ENCODE results near the gene RAD51B. TPM values are rescaled to one million over a fixed set of nuclear protein-coding genes. Genes with fewer than 3 reads are reported as not detected.
A peak's percentile ranks its signal among the peaks of the same experiment; 100 is the strongest.

The RAD51B gene
- total and polyA plus RNA-seq, 9 of the 15 experiments (the other 6 are each of a cell fraction or from before 2014, with no cell fraction given), result 8.5 to 17.3 (median 11.3) TPM

DNA sequence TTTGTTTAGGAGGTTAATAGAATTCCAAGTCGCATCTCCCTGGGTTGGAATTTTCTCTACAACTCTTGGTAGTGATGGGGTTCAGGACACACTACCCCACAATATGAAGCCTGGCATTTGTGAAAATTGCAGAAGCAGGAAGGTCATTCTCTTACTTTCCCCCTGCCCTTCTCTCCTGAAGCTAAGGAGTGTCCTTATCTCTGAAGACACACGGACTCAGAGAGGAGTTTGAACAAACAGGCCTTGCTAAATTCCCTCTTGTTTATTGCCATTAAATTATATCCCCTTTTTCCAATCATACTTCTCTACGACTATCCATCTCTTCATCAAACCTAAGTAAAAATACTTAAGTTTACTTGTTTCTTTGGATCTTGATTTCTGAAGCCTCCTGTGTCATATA lies 443.0 kb downstream of the RAD51B start (continued):
- TF ChIP-seq EGR1 (conservative IDR thresholded peaks at IDR 0.05), result no peak
- peak; percentile 33; the same call in 1 of the 2 replicates for TF ChIP-seq SMARCA4 (IDR thresholded peaks at IDR 0.05)
- TF ChIP-seq MECOM (CRISPR knock-in tag; IDR thresholded peaks at IDR 0.05), result no peak
- TF ChIP-seq MAFF (IDR thresholded peaks at IDR 0.05; ENCODE audit: low read length), result no peak
- TF ChIP-seq, protein P1, sequence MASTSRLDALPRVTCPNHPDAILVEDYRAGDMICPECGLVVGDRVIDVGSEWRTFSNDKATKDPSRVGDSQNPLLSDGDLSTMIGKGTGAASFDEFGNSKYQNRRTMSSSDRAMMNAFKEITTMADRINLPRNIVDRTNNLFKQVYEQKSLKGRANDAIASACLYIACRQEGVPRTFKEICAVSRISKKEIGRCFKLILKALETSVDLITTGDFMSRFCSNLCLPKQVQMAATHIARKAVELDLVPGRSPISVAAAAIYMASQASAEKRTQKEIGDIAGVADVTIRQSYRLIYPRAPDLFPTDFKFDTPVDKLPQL (IDR thresholded peaks at IDR 0.05; ENCODE audit: extremely low read depth, insufficient read length), result no peak
- no peak for TF ChIP-seq NFIX (CRISPR knock-in tag; IDR thresholded peaks at IDR 0.05; ENCODE audit: low read depth)
- no peak for TF ChIP-seq HMG20A (CRISPR knock-in tag; conservative IDR thresholded peaks at IDR 0.05)
- no peak for TF ChIP-seq MAZ (CRISPR knock-in tag; conservative IDR thresholded peaks at IDR 0.05 in 1 of 2, IDR thresholded peaks at IDR 0.05 in 1 of 2)
- 0 out of 2 replicates have a peak, but pooled peaks have one; percentile 13 for TF ChIP-seq MTA2 (IDR thresholded peaks at IDR 0.05; ENCODE audit: low read depth)
- peak; percentile 36; the same call in 1 of the 2 replicates for TF ChIP-seq TAL1 (IDR thresholded peaks at IDR 0.05)

DNA sequence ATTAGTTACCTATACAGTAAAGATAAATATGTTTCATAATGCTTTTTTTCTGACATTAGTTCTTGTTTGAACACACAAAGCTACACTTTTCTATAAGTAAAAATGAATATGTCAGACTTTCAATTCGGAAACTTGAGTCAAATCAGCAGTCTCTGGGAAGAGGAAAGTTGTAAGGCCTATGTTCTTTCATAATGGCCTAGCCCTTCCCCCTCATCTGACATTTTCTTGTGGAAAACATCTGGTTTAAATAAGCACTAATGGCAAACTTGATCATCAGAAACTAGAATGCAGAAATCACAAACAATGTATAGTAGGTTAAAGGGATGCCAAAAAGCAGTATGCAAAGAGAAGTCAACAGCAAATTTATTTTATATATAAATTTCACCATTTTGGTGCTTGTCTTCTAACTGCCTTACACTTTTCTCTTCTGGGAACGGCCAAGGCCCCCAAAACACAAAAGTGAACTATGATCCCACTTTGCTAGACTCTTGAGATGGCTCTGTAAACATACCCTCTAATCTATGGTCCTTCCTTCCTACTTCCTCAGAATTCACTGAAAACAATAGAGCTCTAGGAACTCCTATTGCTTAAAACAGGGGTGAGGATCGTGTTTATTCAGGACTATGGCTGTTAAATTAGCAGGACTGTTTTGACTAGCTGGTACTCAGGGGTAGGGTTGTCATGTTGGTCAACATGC lies 444.1 kb downstream of the RAD51B start:
- Histone ChIP-seq H3K36me3 (ENCODE audit: control insufficient read depth, insufficient read depth, low read length) (no peaks in the 10 kb centered on the region), H3K4me1 (replicated peaks in 1 of 2; ENCODE audit: control insufficient read depth in 2 of 2, insufficient read depth in 2 of 2, low read length in 2 of 2) (peaks cover 0 to 9% of the 10 kb centered on the region in 2 experiments; a peak in 3 of 5 replicates), H4K20me1 (replicated peaks; ENCODE audit: control insufficient read depth, insufficient read depth, low read length) (no peaks in the 10 kb centered on the region), H3K79me2 (ENCODE audit: control insufficient read depth, insufficient read depth, low read length) (no peaks in the 10 kb centered on the region), H3K9me1 (ENCODE audit: control insufficient read depth, insufficient read depth, low read length) (no peaks in the 10 kb centered on the region), H3K27me3 (ENCODE audit: control insufficient read depth in 2 of 2, insufficient read depth in 2 of 2, low read length in 2 of 2) (no peaks in the 10 kb centered on the region), H3K27ac (ENCODE audit: extremely low read depth, low read depth, low read length) (no peak overlapping the region), H3K9ac (ENCODE audit: insufficient read depth in 1 of 2, low read depth in 2 of 2, low read length in 2 of 2) (no peak overlapping the region), H3K4me3 (no peak overlapping the region), H2AFZ (ENCODE audit: low read depth, low read length) (no peak overlapping the region), H3K9me3 (replicated peaks; ENCODE audit: control insufficient read depth, insufficient read depth, low read depth, low read length) (no peaks in the 10 kb centered on the region), H3K4me2 (ENCODE audit: insufficient read depth, low read length) (no peak overlapping the region)
- WGBS (ENCODE audit: insufficient coverage, low coverage, missing lambda C conversion rate), result 46% methylated on average over 3 of the region's 3 CpGs
- in situ Hi-C loops (cut with MboI), result no loop called here
- ATAC-seq (no peak), FAIRE-seq (no peak), DNase-seq (ENCODE audit: extremely low read depth in 1 of 4, low spot score in 3 of 4) (no peak)
- BruUV-seq (replicated peaks), result no TSS peak
- CTCF ChIA-PET (ENCODE audit: low intra/inter-chr PET ratio), result no interaction called here
- intact Hi-C loops (cut with micrococcal nuclease), result no loop called here
- POLR2A ChIA-PET, result interaction anchor here (1.0 kb wide), 1 partner anchor 9 kb away, joined by 3 read pairs; no protein-coding TSS in a partner anchor
- no peak for TF ChIP-seq HSF4 (CRISPR knock-in tag; IDR thresholded peaks at IDR 0.05; ENCODE audit: borderline replicate concordance)
- TF ChIP-seq ZBTB17 (CRISPR knock-in tag; IDR thresholded peaks at IDR 0.05), result no peak
- TF ChIP-seq LARP7 (IDR thresholded peaks at IDR 0.05), result no peak
- TF ChIP-seq NFXL1 (CRISPR knock-in tag; IDR thresholded peaks at IDR 0.05), result no peak
- no peak for TF ChIP-seq SRSF9 (IDR thresholded peaks at IDR 0.05; ENCODE audit: borderline replicate concordance, low read depth, low read length)

Data from K562 (cell line).